HepG2 (cell line): Measurements from ENCODE around the gene ATG9A. TPM values are rescaled to one million over a fixed set of nuclear protein-coding genes. Genes with fewer than 3 reads are reported as not detected.

Experiments used
- HIVEP1 ChIP-seq: sonication (generic); formaldehyde crosslinking; IDR thresholded peaks from 2 replicates; pipeline ENCODE4 v1.4.0; 2020; ENCODE audit warnings: mild to moderate bottlenecking, missing genetic modification reagents
- HNF1B ChIP-seq: sonication (generic); formaldehyde crosslinking; IDR thresholded peaks from 2 replicates; pipeline ENCODE4 v1.5.1; 2020; ENCODE audit warnings: mild to moderate bottlenecking, moderate library complexity, missing genetic modification reagents
- HNRNPUL1 ChIP-seq: fragments of 200-400 bp; formaldehyde crosslinking; IDR thresholded peaks from 2 replicates; pipeline ENCODE4 v1.6.1; 2017; ENCODE audit warnings: low read depth, mild to moderate bottlenecking, low read length, moderate library complexity
- MIXL1 ChIP-seq: IDR thresholded peaks from 2 replicates; pipeline ENCODE4 v1.6.1; 2016
- MNT ChIP-seq: fragments of 450-650 bp; IDR thresholded peaks from 2 replicates; pipeline ENCODE4 v1.6.1; 2016
- MTERF4 ChIP-seq: sonication (generic); formaldehyde crosslinking; IDR thresholded peaks from 2 replicates; pipeline ENCODE4 v1.8.0; 2023; ENCODE audit warnings: mild to moderate bottlenecking, missing genetic modification reagents
- NR0B2 ChIP-seq: sonication (generic); formaldehyde crosslinking; IDR thresholded peaks from 2 replicates; pipeline ENCODE4 v1.4.0; 2020; ENCODE audit warnings: mild to moderate bottlenecking, missing genetic modification reagents
- RNF2 ChIP-seq: fragments of 450-650 bp; conservative IDR thresholded peaks from 2 replicates; pipeline ENCODE4 v1.6.1; 2016; ENCODE audit warnings: low read depth
- SMAD1 ChIP-seq: sonication (generic); formaldehyde crosslinking; IDR thresholded peaks from 2 replicates; pipeline ENCODE4 v1.4.0; 2020; ENCODE audit warnings: missing genetic modification reagents, low read depth, mild to moderate bottlenecking, borderline replicate concordance
- SMARCE1 ChIP-seq: fragments of 450-650 bp; IDR thresholded peaks from 2 replicates; pipeline ENCODE4 v1.6.1; 2017; ENCODE audit warnings: borderline replicate concordance
- SNAPC4 ChIP-seq: sonication (generic); formaldehyde crosslinking; IDR thresholded peaks from 2 replicates; pipeline ENCODE4 v1.4.0; 2020; ENCODE audit warnings: mild to moderate bottlenecking, missing genetic modification reagents
- SP5 ChIP-seq: IDR thresholded peaks from 2 replicates; pipeline ENCODE4 v1.6.1; 2016; ENCODE audit warnings: low read depth, borderline replicate concordance
- TCF12 ChIP-seq, 2 experiments: fragments of 450-650 bp in 1 of 2; sonication (generic) in 1 of 2; formaldehyde crosslinking in 1 of 2; IDR thresholded peaks; 2 replicates each; pipeline versions ENCODE4 v1.6.1 to v1.8.0; 2017 to 2022; ENCODE audit warnings: antibody characterized with exemption in 1 of 2, mild to moderate bottlenecking in 1 of 2, missing genetic modification reagents in 1 of 2, moderate library complexity in 1 of 2
- ZNF24 ChIP-seq: fragments of 450-650 bp; IDR thresholded peaks from 2 replicates; pipeline ENCODE4 v1.6.1; 2017; ENCODE audit warnings: antibody characterized with exemption, mild to moderate bottlenecking
- ZNF576 ChIP-seq: sonication (generic); formaldehyde crosslinking; IDR thresholded peaks from 2 replicates; pipeline ENCODE4 v1.4.0; 2020; ENCODE audit warnings: mild to moderate bottlenecking, missing genetic modification reagents
- ZNF776 ChIP-seq: sonication (generic); formaldehyde crosslinking; IDR thresholded peaks from 2 replicates; pipeline ENCODE4 v1.4.0; 2020; ENCODE audit warnings: mild to moderate bottlenecking, missing genetic modification reagents
- ZSCAN31 ChIP-seq: sonication (generic); formaldehyde crosslinking; IDR thresholded peaks from 2 replicates; pipeline ENCODE4 v1.5.0; 2020; ENCODE audit warnings: low read depth, mild to moderate bottlenecking, missing genetic modification reagents
- polyA plus RNA-seq, 8 experiments: library from polyadenylated mRNA; depleted of rRNA in 3 of 8; stranded (reverse) in 7 of 8; unstranded in 1 of 8; fragments of >200 nt; fragmentation: Illumina TruSeq in 4 of 8; extraction: Trizol in 4 of 8; gene quantifications; 2 replicates each; pipeline versions ENCODE4 v1.2.1 to v1.2.3, GENCODE V29; 2011 to 2016; ENCODE audit warnings: low read depth in 4 of 8, missing spikeins in 1 of 8, mixed read lengths in 1 of 8; ENCODE audit not compliant: insufficient read depth in 1 of 8
- total RNA-seq, 5 experiments: library from RNA; depleted of rRNA; stranded (reverse); fragments of >200 nt; fragmentation: Illumina TruSeq; extraction: Trizol; gene quantifications; 2 replicates each; pipeline ENCODE4 v1.2.3, GENCODE V29; 2016; ENCODE audit warnings: low read depth in 1 of 5

ATG9A gene
- total and polyA plus RNA-seq, 2 of the 13 experiments (the other 11 are each of a cell fraction or from before 2014, with no cell fraction given), result 35.0 to 131 TPM

- TF ChIP-seq RNF2, result peak; percentile 88; the same call in 1 of the 2 replicates
- TF ChIP-seq SP5 (CRISPR knock-in tag), result peak; percentile 75; the same call in 1 of the 2 replicates
- TF ChIP-seq HIVEP1 (CRISPR knock-in tag), result peak; percentile 96
- peak; percentile 73 for TF ChIP-seq MIXL1
- peak; percentile 92 for TF ChIP-seq ZNF576 (CRISPR knock-in tag)
- no peak for TF ChIP-seq HNRNPUL1
- TF ChIP-seq ZNF776 (CRISPR knock-in tag), result peak; percentile 100
- TF ChIP-seq SMARCE1, result no peak
- peak; percentile 79 for TF ChIP-seq SMAD1
- peak; percentile 98 for TF ChIP-seq ZSCAN31 (CRISPR knock-in tag)
- TF ChIP-seq SNAPC4 (CRISPR knock-in tag), result peak; percentile 97
- TF ChIP-seq TCF12 (IDR thresholded peaks at IDR 0.05), result no peak
- peak; percentile 99 for TF ChIP-seq TCF12 (CRISPR knock-in tag; IDR thresholded peaks at IDR 0.05)
- TF ChIP-seq MNT, result peak; percentile 67
- TF ChIP-seq HNF1B (CRISPR knock-in tag), result peak; percentile 68; the same call in 1 of the 2 replicates
- peak; percentile 96; the same call in 1 of the 2 replicates for TF ChIP-seq MTERF4 (CRISPR knock-in tag)
- TF ChIP-seq NR0B2 (CRISPR knock-in tag), result peak; percentile 100
- TF ChIP-seq ZNF24, result no peak
These were observed 10.4 kb downstream of the ATG9A start, which contains the start of gene ABCB6 (continued) for GRCh38 chr2:219218732-219219701.
